Stimulated activated CD4-positive, alpha-beta T cell treated with anti-CD3 and anti-CD28 coated beads, Interleukin-15, amount 100 ng/mL, for 1 hour (primary cell): Measurements from ENCODE around the gene C1orf21.

Experiments
- DNase-seq, 2 donors: peaks; one replicate each; pipeline ENCODE4 v3.0.0-alpha.2; 2020; ENCODE audit warnings: low read depth in 1 of 2, low spot score in 1 of 2

Gene C1orf21

GRCh38 chr1:184409011-184409410, 22.2 kb downstream of the C1orf21 start:
- DNase-seq: no peak

- DNase-seq: no peak
These were observed 25.6 kb downstream of the C1orf21 start for GRCh38 chr1:184412472-184412871.

- no peak for DNase-seq
These were observed 29.7 kb downstream of the C1orf21 start for GRCh38 chr1:184416481-184416880.

- DNase-seq: no peak
These were observed 30.1 kb downstream of the C1orf21 start for GRCh38 chr1:184416946-184417345.

- no peak for DNase-seq
These were observed 31.1 kb downstream of the C1orf21 start for GRCh38 chr1:184417916-184418315.

GRCh38 chr1:184418652-184419349, 32.0 kb downstream of the C1orf21 start:
- DNase-seq: no peak

- DNase-seq: no peak
These were observed 32.7 kb downstream of the C1orf21 start for GRCh38 chr1:184419350-184420161.

- DNase-seq: no peak
These were observed 35.8 kb downstream of the C1orf21 start for GRCh38 chr1:184422490-184423233.

- no peak for DNase-seq
These were observed 36.8 kb downstream of the C1orf21 start for GRCh38 chr1:184423649-184424048.

GRCh38 chr1:184424157-184424556, 37.3 kb downstream of the C1orf21 start:
- no peak for DNase-seq

GRCh38 chr1:184424945-184425344, 38.1 kb downstream of the C1orf21 start:
- DNase-seq: no peak

GRCh38 chr1:184425449-184426277, 38.8 kb downstream of the C1orf21 start:
- no peak for DNase-seq

- no peak for DNase-seq
These were observed 39.4 kb downstream of the C1orf21 start for GRCh38 chr1:184426278-184426674.

- no peak for DNase-seq
These were observed 40.9 kb downstream of the C1orf21 start for GRCh38 chr1:184427722-184428121.

- DNase-seq: no peak
These were observed 41.8 kb downstream of the C1orf21 start for GRCh38 chr1:184428604-184429003.

GRCh38 chr1:184429335-184429734, 42.5 kb downstream of the C1orf21 start:
- DNase-seq: no peak

GRCh38 chr1:184433956-184434502, 47.2 kb downstream of the C1orf21 start:
- DNase-seq: no peak

GRCh38 chr1:184437291-184437690, 50.5 kb downstream of the C1orf21 start:
- DNase-seq: no peak

GRCh38 chr1:184438363-184438762, 51.5 kb downstream of the C1orf21 start:
- no peak for DNase-seq

- no peak for DNase-seq
These were observed 55.4 kb downstream of the C1orf21 start for GRCh38 chr1:184442260-184442659.

- no peak for DNase-seq
These were observed 56.4 kb downstream of the C1orf21 start for GRCh38 chr1:184443201-184443600.
